H1 (cell line): ENCODE results near the gene SLC4A8. TPM values are rescaled to one million over a fixed set of nuclear protein-coding genes. Genes with fewer than 3 reads are reported as not detected.

Experiments
- ASH2L ChIP-seq: fragments of 200-600, 300-600 bp; sonication (generic); IDR thresholded peaks from one replicate; pipeline ENCODE4 v1.7.1; 2017; ENCODE audit warnings: low read length
- CTBP2 ChIP-seq: IDR thresholded peaks from 2 replicates; pipeline ENCODE4 v1.7.0; 2011; ENCODE audit warnings: borderline replicate concordance, mild to moderate bottlenecking, moderate library complexity, mixed read lengths, low read length; ENCODE audit not compliant: insufficient read depth, insufficient read length
- HDAC6 ChIP-seq: IDR thresholded peaks from one replicate; pipeline ENCODE4 v1.7.1; 2012; ENCODE audit warnings: low read depth, mild to moderate bottlenecking, inconsistent platforms, low read length, moderate library complexity
- KDM1A ChIP-seq: fragments of 200-600, 300-600 bp; sonication (generic); IDR thresholded peaks from 2 replicates; pipeline ENCODE4 v1.7.1; 2016; ENCODE audit warnings: mild to moderate bottlenecking, low read length, borderline replicate concordance
- KDM5A ChIP-seq: fragments of 200-600 bp; IDR thresholded peaks from 2 replicates; pipeline ENCODE4 v1.7.1; 2012; ENCODE audit warnings: mild to moderate bottlenecking, low read length, inconsistent platforms, mixed read lengths
- NRF1 ChIP-seq: IDR thresholded peaks from 2 replicates; pipeline ENCODE4 v1.6.1; 2011; ENCODE audit warnings: mild to moderate bottlenecking, low read depth, low read length, improper control_type of control experiment
- PHF8 ChIP-seq: fragments of 200-600 bp; sonication (generic); conservative IDR thresholded peaks from 2 replicates; pipeline ENCODE4 v1.7.1; 2012; ENCODE audit warnings: low read depth, mild to moderate bottlenecking, inconsistent platforms, low read length, moderate library complexity
- POLR2A ChIP-seq, 2 experiments: IDR thresholded peaks; 1 replicate in 1 of 2; 2 replicates in 1 of 2; pipeline ENCODE4 v1.6.1; 2011; ENCODE audit warnings: low read depth in 2 of 2, low read length in 2 of 2, mild to moderate bottlenecking in 2 of 2; ENCODE audit errors: control extremely low read depth in 1 of 2
- POU5F1 ChIP-seq: IDR thresholded peaks from 2 replicates; pipeline ENCODE4 v1.6.1; 2011; ENCODE audit warnings: low read depth, mild to moderate bottlenecking, low read length, moderate library complexity
- RBBP5 ChIP-seq: IDR thresholded peaks from 2 replicates; pipeline ENCODE4 v1.7.1; 2012; ENCODE audit warnings: low read depth, mild to moderate bottlenecking, inconsistent platforms, low read length, moderate library complexity, borderline replicate concordance
- RXRA ChIP-seq: IDR thresholded peaks from 2 replicates; pipeline ENCODE4 v1.6.1; 2011; ENCODE audit warnings: low read depth, mild to moderate bottlenecking, low read length, moderate library complexity; ENCODE audit not compliant: insufficient read depth
- SIRT6 ChIP-seq: IDR thresholded peaks from one replicate; pipeline ENCODE4 v1.7.1; 2012; ENCODE audit warnings: low read length, inconsistent platforms
- SP4 ChIP-seq: IDR thresholded peaks from 2 replicates; pipeline ENCODE4 v1.6.1; 2012; ENCODE audit warnings: low read length, inconsistent platforms
- TAF7 ChIP-seq: optimal IDR thresholded peaks from 2 replicates; pipeline ENCODE3; 2011; ENCODE audit warnings: low read depth, mild to moderate bottlenecking, inconsistent platforms, low read length, moderate library complexity, borderline replicate concordance
- TBP ChIP-seq: IDR thresholded peaks from 2 replicates; pipeline ENCODE4 v1.6.1; 2011; ENCODE audit warnings: low read depth, low read length, improper control_type of control experiment
- TCF12 ChIP-seq: IDR thresholded peaks from 2 replicates; pipeline ENCODE4 v1.6.1; 2011; ENCODE audit warnings: low read depth, mild to moderate bottlenecking, low read length
- YY1 ChIP-seq: IDR thresholded peaks from 2 replicates; pipeline ENCODE4 v1.6.1; 2011; ENCODE audit warnings: low read depth, mild to moderate bottlenecking, low read length
- ZNF274 ChIP-seq: IDR thresholded peaks from 2 replicates; pipeline ENCODE4 v1.7.0; 2012; ENCODE audit warnings: low read length, borderline replicate concordance; ENCODE audit errors: extremely low read depth
- polyA plus RNA-seq, 7 experiments: library from polyadenylated mRNA; depleted of rRNA in 3 of 7; stranded (reverse) in 5 of 7; unstranded in 2 of 7; fragments of >200 nt in 5 of 7; fragments of 200-250 nt in 2 of 7; gene quantifications; 1 replicate in 5 of 7; 2 replicates in 1 of 7; 4 replicates in 1 of 7; pipeline versions ENCODE4 v1.2.1 to v1.2.3, GENCODE V29; 2011 to 2013; ENCODE audit warnings: missing spikeins in 2 of 7, mixed read lengths in 2 of 7
- total RNA-seq: library from RNA; stranded (reverse); fragmentation: NEBNext Ultra II Directional; extraction: Animal tissue kit (Norgen Biotek cat#: 25700); gene quantifications from 2 replicates; pipeline ENCODE4 v1.2.1, GENCODE V29; 2021
- TF ChIP-seq, protein P1 (sequence below): IDR thresholded peaks from 2 replicates; pipeline ENCODE4 v1.6.1; 2012; ENCODE audit warnings: inconsistent platforms
- TF ChIP-seq, protein P2 (sequence below): IDR thresholded peaks from 2 replicates; pipeline ENCODE4 v1.6.1; 2011; ENCODE audit warnings: low read length, improper control_type of control experiment
- TF ChIP-seq, protein P3 (sequence below): IDR thresholded peaks from 2 replicates; pipeline ENCODE4 v1.6.1; 2012; ENCODE audit warnings: low read length, inconsistent platforms

SLC4A8 gene
- total and polyA plus RNA-seq, 2 of the 8 experiments (the other 6 are each of a cell fraction or from before 2014, with no cell fraction given), result 11.2 to 13.4 TPM

DNA sequence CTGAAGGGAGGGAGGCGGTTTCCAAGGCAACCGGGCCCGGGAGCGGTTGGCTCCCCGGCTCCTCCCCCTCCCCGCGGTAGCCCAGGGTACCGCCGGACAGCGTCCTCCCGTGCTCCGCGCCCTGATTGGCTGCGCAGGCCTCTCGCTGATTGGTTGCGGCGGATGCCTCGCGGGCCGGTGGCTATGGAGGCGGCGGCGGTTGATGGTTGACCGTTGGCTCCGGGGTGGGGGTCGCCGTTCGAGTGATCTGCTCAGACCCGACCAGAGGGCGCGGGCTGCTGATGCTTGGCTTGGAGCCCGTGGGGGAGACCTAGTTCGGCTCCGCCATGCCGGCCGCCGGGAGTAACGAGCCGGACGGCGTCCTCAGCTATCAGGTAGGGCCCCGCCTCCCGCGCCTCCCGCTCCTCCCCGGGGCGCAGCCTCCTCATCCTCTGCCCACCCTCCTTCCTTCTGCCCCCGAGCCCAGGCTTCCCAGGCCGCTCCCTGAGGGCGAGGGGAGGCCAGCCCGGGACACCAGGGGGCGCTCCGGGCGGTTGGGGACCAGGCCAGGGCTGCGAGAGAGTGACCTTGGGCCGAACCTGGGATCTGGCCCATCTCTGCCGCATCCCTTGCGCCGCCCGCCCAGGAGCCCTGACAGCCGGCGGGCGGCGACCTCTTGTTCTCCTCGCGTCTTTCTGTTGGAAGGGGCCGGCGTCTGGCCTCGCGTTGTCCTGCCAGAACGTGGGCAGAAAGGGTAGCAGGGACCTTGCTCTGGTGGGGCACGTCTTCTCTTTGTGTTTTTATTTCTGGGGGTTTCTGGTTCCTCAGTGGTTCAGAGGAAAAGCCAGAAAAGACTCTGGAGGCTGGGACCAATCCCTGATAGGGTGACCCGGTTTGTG, at the start of gene SLC4A8 (continued):
- TF ChIP-seq TBP, result no peak; the same call in 1 of the 2 replicates
- peak; percentile 58 for TF ChIP-seq TAF7
- no peak for TF ChIP-seq KDM5A
- no peak for TF ChIP-seq HDAC6
- peak; percentile 81 for TF ChIP-seq CTBP2
- 0 out of 2 replicates have a peak, but pooled peaks have one; percentile 81 for TF ChIP-seq RXRA
- TF ChIP-seq SIRT6, result no peak
- TF ChIP-seq, protein P1, sequence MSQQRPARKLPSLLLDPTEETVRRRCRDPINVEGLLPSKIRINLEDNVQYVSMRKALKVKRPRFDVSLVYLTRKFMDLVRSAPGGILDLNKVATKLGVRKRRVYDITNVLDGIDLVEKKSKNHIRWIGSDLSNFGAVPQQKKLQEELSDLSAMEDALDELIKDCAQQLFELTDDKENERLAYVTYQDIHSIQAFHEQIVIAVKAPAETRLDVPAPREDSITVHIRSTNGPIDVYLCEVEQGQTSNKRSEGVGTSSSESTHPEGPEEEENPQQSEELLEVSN, result no peak
- peak in 1 of 2 experiments; percentile 57; a peak in 1 of 3 replicates for TF ChIP-seq POLR2A (IDR thresholded peaks at IDR 0.05; ENCODE audit: control extremely low read depth in 1 of 2, low read depth in 2 of 2, low read length in 2 of 2)
- TF ChIP-seq POU5F1, result no peak
- peak; percentile 70 for TF ChIP-seq ASH2L
- TF ChIP-seq, protein P2, sequence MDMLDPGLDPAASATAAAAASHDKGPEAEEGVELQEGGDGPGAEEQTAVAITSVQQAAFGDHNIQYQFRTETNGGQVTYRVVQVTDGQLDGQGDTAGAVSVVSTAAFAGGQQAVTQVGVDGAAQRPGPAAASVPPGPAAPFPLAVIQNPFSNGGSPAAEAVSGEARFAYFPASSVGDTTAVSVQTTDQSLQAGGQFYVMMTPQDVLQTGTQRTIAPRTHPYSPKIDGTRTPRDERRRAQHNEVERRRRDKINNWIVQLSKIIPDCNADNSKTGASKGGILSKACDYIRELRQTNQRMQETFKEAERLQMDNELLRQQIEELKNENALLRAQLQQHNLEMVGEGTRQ, result no peak
- peak; percentile 32; the same call in 1 of the 2 replicates for TF ChIP-seq NRF1
- no peak for TF ChIP-seq KDM1A
- TF ChIP-seq TCF12, result no peak
- peak; percentile 55; the same call in 1 of the 2 replicates for TF ChIP-seq PHF8
- no peak for TF ChIP-seq ZNF274
- peak; percentile 74 for TF ChIP-seq SP4
- TF ChIP-seq RBBP5, result 0 out of 2 replicates have a peak, but pooled peaks have one; percentile 59
- TF ChIP-seq YY1, result no peak; the same call in none of the 2 replicates
- TF ChIP-seq, protein P3, sequence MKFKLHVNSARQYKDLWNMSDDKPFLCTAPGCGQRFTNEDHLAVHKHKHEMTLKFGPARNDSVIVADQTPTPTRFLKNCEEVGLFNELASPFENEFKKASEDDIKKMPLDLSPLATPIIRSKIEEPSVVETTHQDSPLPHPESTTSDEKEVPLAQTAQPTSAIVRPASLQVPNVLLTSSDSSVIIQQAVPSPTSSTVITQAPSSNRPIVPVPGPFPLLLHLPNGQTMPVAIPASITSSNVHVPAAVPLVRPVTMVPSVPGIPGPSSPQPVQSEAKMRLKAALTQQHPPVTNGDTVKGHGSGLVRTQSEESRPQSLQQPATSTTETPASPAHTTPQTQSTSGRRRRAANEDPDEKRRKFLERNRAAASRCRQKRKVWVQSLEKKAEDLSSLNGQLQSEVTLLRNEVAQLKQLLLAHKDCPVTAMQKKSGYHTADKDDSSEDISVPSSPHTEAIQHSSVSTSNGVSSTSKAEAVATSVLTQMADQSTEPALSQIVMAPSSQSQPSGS, result no peak
